H9 (cell line): Measurements from ENCODE around the gene DKKL1. TPM values are rescaled to one million over a fixed set of nuclear protein-coding genes. Genes with fewer than 3 reads are reported as not detected.

Experiments used
- DNase-seq: peaks from one replicate; pipeline ENCODE4 v3.0.0-alpha.2; 2017
- H2AFZ ChIP-seq: one replicate; pipeline ENCODE4 v1.6.1; 2013; ENCODE audit warnings: mild to moderate bottlenecking, low read length, control low read depth, moderate library complexity
- H2AK5ac ChIP-seq: 2 replicates; pipeline ENCODE4 v1.6.1; 2013; ENCODE audit warnings: low read length, control low read depth, mixed read lengths; ENCODE audit not compliant: insufficient read length
- H2BK120ac ChIP-seq: one replicate; pipeline ENCODE4 v1.6.1; 2013; ENCODE audit warnings: low read depth, mild to moderate bottlenecking, low read length, control low read depth, inconsistent platforms; ENCODE audit not compliant: poor library complexity, severe bottlenecking
- H2BK12ac ChIP-seq: 2 replicates; pipeline ENCODE4 v1.6.1; 2013; ENCODE audit warnings: low read length, control low read depth, mixed read lengths, low read depth; ENCODE audit not compliant: insufficient read length
- H2BK15ac ChIP-seq: 2 replicates; pipeline ENCODE4 v1.6.1; 2013; ENCODE audit warnings: low read depth, low read length, control low read depth
- H2BK20ac ChIP-seq: one replicate; pipeline ENCODE4 v1.6.1; 2013; ENCODE audit warnings: low read depth, mild to moderate bottlenecking, low read length, control low read depth, inconsistent platforms; ENCODE audit not compliant: poor library complexity, severe bottlenecking
- H2BK5ac ChIP-seq: 2 replicates; pipeline ENCODE4 v1.6.1; 2013; ENCODE audit warnings: low read length, control low read depth, mixed read lengths; ENCODE audit not compliant: insufficient read length
- H3K14ac ChIP-seq: 2 replicates; pipeline ENCODE4 v1.6.1; 2013; ENCODE audit warnings: low read length, control low read depth; ENCODE audit not compliant: insufficient read depth
- H3K18ac ChIP-seq: 2 replicates; pipeline ENCODE4 v1.6.1; 2013; ENCODE audit warnings: low read depth, mild to moderate bottlenecking, mixed read lengths, low read length, control low read depth; ENCODE audit not compliant: insufficient read length
- H3K23ac ChIP-seq: 2 replicates; pipeline ENCODE4 v1.6.1; 2013; ENCODE audit warnings: low read length, control low read depth, mixed read lengths, low read depth; ENCODE audit not compliant: insufficient read length
- H3K23me2 ChIP-seq: 2 replicates; pipeline ENCODE4 v1.6.1; 2013; ENCODE audit warnings: low read depth, mild to moderate bottlenecking, mixed read lengths, low read length, control low read depth; ENCODE audit not compliant: insufficient read length, poor library complexity, severe bottlenecking
- H3K27ac ChIP-seq: 2 replicates; pipeline ENCODE4 v1.5.1; 2013; ENCODE audit warnings: low read length, control low read depth, mixed read lengths, low read depth; ENCODE audit not compliant: insufficient read length
- H3K27me3 ChIP-seq: 2 replicates; pipeline ENCODE4 v1.6.1; 2013; ENCODE audit warnings: low read length, control low read depth, inconsistent platforms; ENCODE audit not compliant: insufficient read depth
- H3K4ac ChIP-seq: 2 replicates; pipeline ENCODE4 v1.6.1; 2013; ENCODE audit warnings: low read depth, mild to moderate bottlenecking, control low read depth, inconsistent platforms, low read length, moderate library complexity
- H3K4me1 ChIP-seq: 2 replicates; pipeline ENCODE4 v1.6.1; 2013; ENCODE audit warnings: low read length, control low read depth, inconsistent platforms; ENCODE audit not compliant: insufficient read depth
- H3K4me2 ChIP-seq: 2 replicates; pipeline ENCODE4 v1.6.1; 2013; ENCODE audit warnings: low read length, control low read depth, mixed read lengths; ENCODE audit not compliant: insufficient read length, insufficient read depth
- H3K56ac ChIP-seq: 2 replicates; pipeline ENCODE4 v1.6.1; 2013; ENCODE audit warnings: low read depth, mild to moderate bottlenecking, mixed read lengths, low read length, control low read depth; ENCODE audit not compliant: insufficient read length
- H3K79me1 ChIP-seq: 2 replicates; pipeline ENCODE4 v1.6.1; 2013; ENCODE audit warnings: low read depth, mild to moderate bottlenecking, moderate library complexity, low read length, control low read depth, inconsistent platforms; ENCODE audit not compliant: insufficient read depth, poor library complexity, severe bottlenecking
- H3K79me2 ChIP-seq: 2 replicates; pipeline ENCODE4 v1.6.1; 2013; ENCODE audit warnings: low read length, control low read depth, inconsistent platforms; ENCODE audit not compliant: insufficient read depth
- H3K9ac ChIP-seq: 2 replicates; pipeline ENCODE4 v1.6.1; 2013; ENCODE audit warnings: low read length, control low read depth, mixed read lengths; ENCODE audit not compliant: insufficient read length; ENCODE audit errors: extremely low read depth
- H3K9me3 ChIP-seq: one replicate; pipeline ENCODE4 v1.6.1; 2013; ENCODE audit warnings: low read depth, low read length, inconsistent platforms; ENCODE audit not compliant: control insufficient read depth
- H3T11ph ChIP-seq: one replicate; pipeline ENCODE4 v1.6.1; 2013; ENCODE audit warnings: mild to moderate bottlenecking, low read length, control low read depth, inconsistent platforms
- H4K20me1 ChIP-seq: one replicate; pipeline ENCODE4 v1.6.1; 2013; ENCODE audit not compliant: control insufficient read depth, insufficient read length, insufficient read depth
- H4K5ac ChIP-seq: 2 replicates; pipeline ENCODE4 v1.6.1; 2013; ENCODE audit warnings: low read depth, mild to moderate bottlenecking, mixed read lengths, low read length, control low read depth; ENCODE audit not compliant: insufficient read length
- H4K8ac ChIP-seq: replicated peaks from 2 replicates; pipeline ENCODE4 v1.6.1; 2013; ENCODE audit warnings: low read length, control low read depth, mixed read lengths, low read depth; ENCODE audit not compliant: insufficient read length
- H4K91ac ChIP-seq: 2 replicates; pipeline ENCODE4 v1.6.1; 2013; ENCODE audit warnings: low read depth, mild to moderate bottlenecking, moderate library complexity, mixed read lengths, low read length, control low read depth; ENCODE audit not compliant: insufficient read length
- H3K27ac Mint-ChIP-seq, 3 experiments: 2 replicates in 2 of 3; 3 replicates in 1 of 3; pipeline ENCODE4 v1.8.0; 2020 to 2021; ENCODE audit warnings: mixed read lengths in 3 of 3, mild to moderate bottlenecking in 1 of 3, moderate library complexity in 1 of 3
- H3K27me3 Mint-ChIP-seq: 2 replicates; pipeline ENCODE4 v1.8.0; 2021; ENCODE audit warnings: low read depth, mild to moderate bottlenecking, moderate library complexity, mixed read lengths
- H3K36me3 Mint-ChIP-seq, 3 experiments: 2 replicates in 2 of 3; 3 replicates in 1 of 3; pipeline ENCODE4 v1.8.0; 2020 to 2021; ENCODE audit warnings: low read depth in 3 of 3, mixed read lengths in 3 of 3; ENCODE audit not compliant: insufficient read depth in 1 of 3
- H3K4me1 Mint-ChIP-seq, 2 experiments: 2 replicates each; pipeline ENCODE4 v1.8.0; 2020; ENCODE audit warnings: mixed read lengths in 2 of 2
- H3K4me3 Mint-ChIP-seq, 2 experiments: 2 replicates in 1 of 2; 3 replicates in 1 of 2; pipeline ENCODE4 v1.8.0; 2020 to 2021; ENCODE audit warnings: mild to moderate bottlenecking in 2 of 2, mixed read lengths in 2 of 2, moderate library complexity in 1 of 2
- H3K9me3 Mint-ChIP-seq, 2 experiments: 2 replicates in 1 of 2; 3 replicates in 1 of 2; pipeline ENCODE4 v1.8.0; 2020; ENCODE audit warnings: mild to moderate bottlenecking in 2 of 2, mixed read lengths in 2 of 2, moderate library complexity in 1 of 2
- whole genome bisulfite sequencing: extraction: QIAGEN DNeasy Blood & Tissue Kit; methylation state at CpG from one replicate; pipeline ENCODE4 v1.1.7; 2013; ENCODE audit warnings: missing lambda C conversion rate, low lambda C conversion rate, mixed read lengths; ENCODE audit not compliant: insufficient read length; ENCODE audit errors: extremely low coverage; 5-methylcytosine and 5-hydroxymethylcytosine counted together
- total RNA-seq: library from RNA; stranded (reverse); gene quantifications from 2 replicates; pipeline ENCODE4 v1.2.1, GENCODE V29; 2021
- TF ChIP-seq, protein P1 (sequence below): fragments of 200-600 bp; sonication (generic); conservative IDR thresholded peaks from 3 replicates; pipeline ENCODE4 v1.8.0; 2021; ENCODE audit warnings: antibody characterized with exemption, mild to moderate bottlenecking

Gene DKKL1
- total RNA-seq, 1 experiment from 2014 or later, result 3.5 TPM

DNA sequence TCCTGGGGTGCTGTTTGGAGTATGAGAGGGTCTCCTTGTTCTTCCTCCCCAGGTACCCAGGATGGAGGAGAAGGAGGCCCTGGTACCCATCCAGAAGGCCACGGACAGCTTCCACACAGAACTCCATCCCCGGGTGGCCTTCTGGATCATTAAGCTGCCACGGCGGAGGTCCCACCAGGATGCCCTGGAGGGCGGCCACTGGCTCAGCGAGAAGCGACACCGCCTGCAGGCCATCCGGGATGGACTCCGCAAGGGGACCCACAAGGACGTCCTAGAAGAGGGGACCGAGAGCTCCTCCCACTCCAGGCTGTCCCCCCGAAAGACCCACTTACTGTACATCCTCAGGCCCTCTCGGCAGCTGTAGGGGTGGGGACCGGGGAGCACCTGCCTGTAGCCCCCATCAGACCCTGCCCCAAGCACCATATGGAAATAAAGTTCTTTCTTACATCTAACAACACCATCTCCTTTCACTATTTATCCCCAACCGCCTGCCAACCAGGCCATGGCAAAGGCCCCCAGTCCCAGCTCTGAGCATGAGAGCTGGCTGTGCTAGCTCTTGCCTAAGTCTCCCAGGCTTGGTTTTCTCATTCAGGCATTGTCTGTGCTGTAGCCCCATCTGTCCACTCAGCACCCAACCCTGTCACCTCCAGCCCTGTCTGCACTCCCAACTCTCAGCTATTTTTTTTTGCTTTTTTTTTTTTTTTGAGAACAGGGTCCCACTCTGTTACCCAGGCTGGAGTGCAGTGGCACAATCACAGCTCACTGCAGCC lies 11.2 kb downstream of the DKKL1 start:
- H2AFZ ChIP-seq, result no peak overlapping the region
- peaks cover 3 to 7% (median 3%) of the 10 kb centered on the region in 3 experiments; a peak in 5 of 7 replicates for H3K36me3 Mint-ChIP-seq
- no peak for DNase-seq
- WGBS, result no CpG with 5 or more reads among the region's 16 CpGs
- H4K5ac ChIP-seq, result no peak overlapping the region
- no peak overlapping the region for H3K4ac ChIP-seq
- no peak overlapping the region for H3K4me2 ChIP-seq
- H2BK12ac ChIP-seq, result no peak overlapping the region
- H3K79me2 ChIP-seq, result no peaks in the 10 kb centered on the region
- no peaks in the 10 kb centered on the region for H3K23me2 ChIP-seq
- no peak overlapping the region for H3K14ac ChIP-seq
- no peak overlapping the region for H3K18ac ChIP-seq
- no peak overlapping the region for H3K27ac Mint-ChIP-seq
- H2AK5ac ChIP-seq, result no peak overlapping the region
- TF ChIP-seq, protein P1, sequence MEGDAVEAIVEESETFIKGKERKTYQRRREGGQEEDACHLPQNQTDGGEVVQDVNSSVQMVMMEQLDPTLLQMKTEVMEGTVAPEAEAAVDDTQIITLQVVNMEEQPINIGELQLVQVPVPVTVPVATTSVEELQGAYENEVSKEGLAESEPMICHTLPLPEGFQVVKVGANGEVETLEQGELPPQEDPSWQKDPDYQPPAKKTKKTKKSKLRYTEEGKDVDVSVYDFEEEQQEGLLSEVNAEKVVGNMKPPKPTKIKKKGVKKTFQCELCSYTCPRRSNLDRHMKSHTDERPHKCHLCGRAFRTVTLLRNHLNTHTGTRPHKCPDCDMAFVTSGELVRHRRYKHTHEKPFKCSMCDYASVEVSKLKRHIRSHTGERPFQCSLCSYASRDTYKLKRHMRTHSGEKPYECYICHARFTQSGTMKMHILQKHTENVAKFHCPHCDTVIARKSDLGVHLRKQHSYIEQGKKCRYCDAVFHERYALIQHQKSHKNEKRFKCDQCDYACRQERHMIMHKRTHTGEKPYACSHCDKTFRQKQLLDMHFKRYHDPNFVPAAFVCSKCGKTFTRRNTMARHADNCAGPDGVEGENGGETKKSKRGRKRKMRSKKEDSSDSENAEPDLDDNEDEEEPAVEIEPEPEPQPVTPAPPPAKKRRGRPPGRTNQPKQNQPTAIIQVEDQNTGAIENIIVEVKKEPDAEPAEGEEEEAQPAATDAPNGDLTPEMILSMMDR, result no peak
- no peak overlapping the region for H3K27ac ChIP-seq
- H3K27me3 ChIP-seq, result no peaks in the 10 kb centered on the region
- H3K9me3 ChIP-seq, result peaks cover 5% of the 10 kb centered on the region
- no peak overlapping the region for H2BK5ac ChIP-seq
- no peaks in the 10 kb centered on the region for H3K79me1 ChIP-seq
- H3K9me3 Mint-ChIP-seq, result peaks cover 3 to 6% of the 10 kb centered on the region in 2 experiments
- H3K27me3 Mint-ChIP-seq, result peaks cover 24% of the 10 kb centered on the region
- no peak overlapping the region for H2BK15ac ChIP-seq
- H3K9ac ChIP-seq, result no peak overlapping the region
- no peak overlapping the region for H3T11ph ChIP-seq
- no peak overlapping the region for H3K4me3 Mint-ChIP-seq
- peaks cover 4 to 9% of the 10 kb centered on the region in 2 experiments; a peak in 2 of 4 replicates for H3K4me1 Mint-ChIP-seq
- no peak overlapping the region for H2BK20ac ChIP-seq
- no peaks in the 10 kb centered on the region for H3K4me1 ChIP-seq
- no peak overlapping the region for H4K8ac ChIP-seq
- no peak overlapping the region for H3K23ac ChIP-seq
- H4K91ac ChIP-seq, result no peak overlapping the region
- H2BK120ac ChIP-seq, result no peak overlapping the region
- H3K56ac ChIP-seq, result no peak overlapping the region
- no peaks in the 10 kb centered on the region for H4K20me1 ChIP-seq
